Measurements from ENCODE around the gene TSPEAR. TPM values are rescaled to one million over a fixed set of nuclear protein-coding genes. Genes with fewer than 3 reads are reported as not detected.

The TSPEAR gene
- total and polyA plus RNA-seq, 2 of the 13 experiments (the other 11 are each of a cell fraction or from before 2014, with no cell fraction given): 0.07 to 0.32 TPM

GRCh38 chr21:44483288-44484237 is 227.8 kb downstream of the TSPEAR start (continued):
- TF ChIP-seq ZNF800 (CRISPR knock-in tag; IDR thresholded peaks at IDR 0.05): peak; percentile 48
- TF ChIP-seq TEAD2 (CRISPR knock-in tag; IDR thresholded peaks at IDR 0.05): no peak
- peak; percentile 66; the same call in 1 of the 2 replicates for TF ChIP-seq KDM5B (CRISPR knock-in tag; IDR thresholded peaks at IDR 0.05; ENCODE audit: borderline replicate concordance)
- TF ChIP-seq NKX3-1 (CRISPR knock-in tag; IDR thresholded peaks at IDR 0.05): peak; percentile 17; the same call in 1 of the 2 replicates
- TF ChIP-seq HNF4G (IDR thresholded peaks at IDR 0.05; ENCODE audit: borderline replicate concordance, low read depth, low read length): no peak
- TF ChIP-seq HNF4G (CRISPR knock-in tag; IDR thresholded peaks at IDR 0.05; ENCODE audit: borderline replicate concordance, low read depth): no peak
- no peak for TF ChIP-seq MATR3 (CRISPR knock-in tag; IDR thresholded peaks at IDR 0.05)
- 0 out of 2 replicates have a peak, but pooled peaks have one; percentile 50 for TF ChIP-seq ZBTB7A (CRISPR knock-in tag; IDR thresholded peaks at IDR 0.05)
- TF ChIP-seq ZBTB25 (CRISPR knock-in tag; IDR thresholded peaks at IDR 0.05): no peak
- no peak for TF ChIP-seq POLR2AphosphoS2 (IDR thresholded peaks at IDR 0.05; ENCODE audit: low read depth, low read length)
- 0 out of 2 replicates have a peak, but pooled peaks have one; percentile 13 for TF ChIP-seq MIER3 (CRISPR knock-in tag; IDR thresholded peaks at IDR 0.05; ENCODE audit: borderline replicate concordance)
- 0 out of 2 replicates have a peak, but pooled peaks have one; percentile 12 for TF ChIP-seq TOE1 (CRISPR knock-in tag; IDR thresholded peaks at IDR 0.05)
- no peak for TF ChIP-seq ZNF567 (CRISPR knock-in tag; IDR thresholded peaks at IDR 0.05; ENCODE audit: borderline replicate concordance)
- TF ChIP-seq ZBTB21 (CRISPR knock-in tag; IDR thresholded peaks at IDR 0.05): 0 out of 2 replicates have a peak, but pooled peaks have one; percentile 22
- no peak for TF ChIP-seq SMC3 (IDR thresholded peaks at IDR 0.05; ENCODE audit: low read length)
- TF ChIP-seq CBX1 (IDR thresholded peaks at IDR 0.05; ENCODE audit: low read depth): no peak
- 0 out of 2 replicates have a peak, but pooled peaks have one; percentile 17 for TF ChIP-seq CSRNP1 (CRISPR knock-in tag; IDR thresholded peaks at IDR 0.05)
- peak; percentile 24; the same call in 1 of the 2 replicates for TF ChIP-seq TIGD3 (CRISPR knock-in tag; IDR thresholded peaks at IDR 0.05; ENCODE audit: borderline replicate concordance)
